ENCODE results near the gene SORCS2.

Gene SORCS2

GRCh38 chr4:7750523-7750922 lies 558.2 kb downstream of the SORCS2 start:
- no peak for DNase-seq (ENCODE audit: low read depth)

DNA sequence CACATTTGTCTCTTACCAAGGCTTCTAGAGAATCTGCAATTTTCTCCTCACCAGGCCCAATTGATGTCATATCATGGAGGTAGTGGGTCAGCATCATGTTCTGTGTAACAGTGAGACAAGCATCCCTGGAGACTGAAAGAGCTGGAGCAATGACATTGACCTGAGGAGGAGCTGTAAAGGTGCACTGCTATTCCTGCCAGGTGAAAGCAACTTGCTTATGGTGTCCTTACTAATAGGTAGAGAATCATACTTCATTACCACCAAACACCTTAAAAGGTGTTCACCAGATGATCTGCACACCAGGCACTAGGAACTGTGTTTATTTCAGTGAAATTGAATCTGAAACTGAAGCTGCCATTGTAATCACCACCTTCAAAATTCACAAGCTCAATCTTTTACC lies 558.6 kb downstream of the SORCS2 start:
- DNase-seq (ENCODE audit: low read depth): no peak

DNA sequence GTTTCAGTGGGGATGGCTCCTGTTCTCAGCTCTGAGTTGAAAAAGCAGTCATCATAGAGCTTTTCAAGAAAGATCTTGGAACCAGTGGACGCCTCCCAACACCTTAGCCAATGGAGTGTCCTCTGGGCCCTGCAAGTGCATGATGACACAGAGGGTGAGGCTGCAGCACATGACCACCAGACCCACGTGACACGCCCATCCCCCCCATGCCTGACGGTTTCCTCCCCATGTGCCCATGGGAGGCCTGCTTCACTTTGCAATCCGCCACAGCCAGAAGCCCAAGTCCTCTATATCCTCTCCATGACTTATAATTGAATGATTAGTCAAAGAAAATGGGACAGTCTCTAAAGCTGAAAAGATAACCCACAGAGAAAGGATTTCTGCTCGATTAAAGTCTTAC lies 560.3 kb downstream of the SORCS2 start:
- no peak for DNase-seq (ENCODE audit: low read depth)

- DNase-seq (ENCODE audit: low read depth): peak; percentile 47
Measured at GRCh38 chr4:7753271-7753670, 560.9 kb downstream of the SORCS2 start.

- peak; percentile 20 for DNase-seq (ENCODE audit: low read depth)
Measured at GRCh38 chr4:7753931-7754465, 561.7 kb downstream of the SORCS2 start.

DNA sequence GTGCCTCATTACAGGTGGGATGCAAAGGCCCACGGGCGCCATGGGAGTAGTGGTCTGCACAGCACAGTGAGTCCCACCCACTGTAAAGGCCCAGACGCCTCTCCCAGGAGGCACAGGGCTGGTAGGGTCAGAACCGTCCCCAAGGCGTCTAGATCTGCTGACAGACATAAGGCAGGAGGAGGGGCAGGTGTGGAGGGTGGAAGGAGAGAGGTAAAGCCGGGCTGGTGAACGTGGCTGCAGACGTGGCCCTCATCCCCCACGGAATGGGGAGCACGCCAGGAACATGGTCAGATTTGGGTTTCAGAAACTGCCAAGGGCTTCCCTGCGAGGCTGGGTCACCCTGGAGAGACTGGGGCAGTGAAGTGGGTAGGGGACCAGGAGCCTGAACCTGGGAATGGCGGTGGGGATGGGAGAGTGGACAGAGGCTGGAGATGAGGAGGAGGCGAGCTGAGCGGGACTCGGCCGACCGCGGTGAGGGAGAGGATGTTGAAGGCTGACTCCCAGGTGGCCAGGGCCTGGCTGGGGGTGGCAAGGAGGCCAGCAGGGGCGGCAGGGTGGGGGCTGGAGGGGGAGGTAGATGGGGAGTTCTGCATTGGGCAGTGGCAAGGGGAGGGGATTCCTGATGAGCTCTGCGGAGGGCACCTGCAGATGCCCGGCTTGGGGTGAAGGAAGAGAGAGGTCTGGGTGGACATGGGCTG lies 562.4 kb downstream of the SORCS2 start:
- DNase-seq (ENCODE audit: low read depth): no peak

DNA sequence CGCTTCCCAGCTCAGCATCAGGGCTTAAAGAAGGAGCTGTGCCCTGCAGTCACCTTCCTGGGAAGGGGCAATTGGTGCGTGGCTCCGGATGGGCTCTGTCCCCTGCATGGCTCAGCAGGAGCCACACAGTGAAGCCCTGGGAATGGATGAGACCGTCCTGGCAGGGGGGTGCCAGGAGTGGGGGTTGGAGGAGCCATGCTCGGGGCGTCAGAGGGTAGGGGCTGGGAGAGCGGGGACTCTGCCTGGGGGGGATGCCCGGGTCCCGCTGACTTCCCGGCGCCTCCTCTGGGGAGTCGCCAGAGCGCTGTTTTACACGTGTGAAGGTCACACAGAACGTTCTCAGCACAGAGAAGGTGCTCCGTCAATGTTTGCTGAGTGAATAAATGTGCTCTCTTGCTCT lies 563.2 kb downstream of the SORCS2 start:
- no peak for DNase-seq (ENCODE audit: low read depth)

- DNase-seq (ENCODE audit: low read depth): no peak
Measured at GRCh38 chr4:7756071-7756470, 563.7 kb downstream of the SORCS2 start.

- peak; percentile 48 for DNase-seq (ENCODE audit: low read depth)
Measured at GRCh38 chr4:7756561-7757355, 564.4 kb downstream of the SORCS2 start.

- DNase-seq (ENCODE audit: low read depth): no peak
Measured at GRCh38 chr4:7757501-7758471, 565.4 kb downstream of the SORCS2 start.

DNA sequence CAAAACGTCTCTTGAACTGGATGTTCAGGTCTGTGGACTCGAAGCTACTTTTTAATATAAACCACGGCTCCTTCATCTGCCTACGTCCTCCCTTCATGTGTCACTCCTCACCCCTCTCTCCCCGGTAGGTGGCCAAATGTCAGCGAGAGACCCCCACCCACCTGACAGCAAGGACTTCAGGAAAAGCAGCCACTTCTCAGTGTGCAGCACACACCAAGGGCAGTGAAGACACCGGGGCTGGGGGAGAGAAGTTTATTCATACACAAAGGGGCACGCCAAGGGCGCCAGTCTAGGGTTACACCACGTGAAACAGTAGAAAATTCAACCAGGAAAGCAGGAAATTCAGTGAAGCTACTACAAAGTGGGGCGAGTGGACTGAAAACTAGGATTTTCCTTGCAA lies 566.1 kb downstream of the SORCS2 start:
- no peak for DNase-seq (ENCODE audit: low read depth)

DNA sequence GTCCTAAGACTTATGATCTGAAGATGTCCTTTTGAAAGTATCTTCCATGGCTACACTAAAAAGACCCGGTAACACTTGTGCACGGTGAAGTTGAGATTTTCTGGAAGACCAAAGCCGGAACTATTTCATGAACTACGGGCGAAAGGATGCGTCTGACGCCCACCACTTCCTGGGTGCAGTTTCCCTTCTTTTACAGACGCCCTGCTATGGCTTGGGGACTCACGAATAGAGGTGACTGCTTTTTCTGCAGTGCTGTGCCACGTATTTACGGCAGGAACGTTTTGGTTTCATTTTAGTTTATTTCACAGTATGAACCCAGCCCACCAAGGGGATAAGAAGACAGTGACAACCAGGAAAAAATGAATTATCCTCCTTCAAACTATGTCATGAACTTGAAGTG lies 566.9 kb downstream of the SORCS2 start:
- DNase-seq (ENCODE audit: low read depth): no peak

GRCh38 chr4:7759635-7760034 lies 567.3 kb downstream of the SORCS2 start:
- DNase-seq (ENCODE audit: low read depth): no peak

GRCh38 chr4:7760228-7760627 lies 567.9 kb downstream of the SORCS2 start:
- no peak for DNase-seq (ENCODE audit: low read depth)

GRCh38 chr4:7760706-7761105 lies 568.4 kb downstream of the SORCS2 start:
- no peak for DNase-seq (ENCODE audit: low read depth)

GRCh38 chr4:7761312-7761711 lies 569.0 kb downstream of the SORCS2 start:
- no peak for DNase-seq (ENCODE audit: low read depth)

GRCh38 chr4:7761720-7762119 lies 569.4 kb downstream of the SORCS2 start:
- DNase-seq (ENCODE audit: low read depth): peak; percentile 51

DNA sequence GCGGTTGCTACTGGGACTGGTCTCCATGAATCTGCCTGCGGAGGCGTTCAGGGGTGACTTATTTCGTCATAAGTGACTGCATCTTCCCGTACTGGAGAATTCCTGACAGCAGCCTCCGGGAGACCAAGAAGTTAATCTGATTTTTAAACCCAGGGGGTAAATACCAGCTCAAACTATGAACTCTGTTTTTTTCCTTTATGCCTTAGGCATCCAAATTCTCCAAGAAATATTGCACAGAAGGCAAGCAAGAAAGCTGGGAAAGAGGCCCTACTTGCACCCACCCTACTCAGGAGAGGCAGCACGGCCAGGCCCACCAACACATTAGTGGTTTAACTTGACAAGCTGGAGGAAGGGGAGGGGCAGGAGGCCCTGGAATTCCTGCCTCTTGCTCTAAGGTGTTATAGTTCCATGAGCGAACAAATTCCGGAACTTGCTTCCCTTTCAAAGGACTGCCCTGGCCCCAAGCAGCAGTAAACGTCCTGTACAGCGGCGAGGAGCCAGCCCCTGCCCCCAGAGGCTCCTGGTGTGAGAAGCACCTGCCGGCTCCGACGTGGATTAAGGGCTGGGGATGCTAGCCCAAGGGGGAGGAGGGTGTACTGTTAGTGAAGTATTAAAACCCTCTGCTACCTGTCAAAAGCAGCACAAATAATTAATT lies 570.2 kb downstream of the SORCS2 start:
- no peak for DNase-seq (ENCODE audit: low read depth)

- DNase-seq (ENCODE audit: low read depth): no peak
Measured at GRCh38 chr4:7763106-7763505, 570.8 kb downstream of the SORCS2 start.

DNA sequence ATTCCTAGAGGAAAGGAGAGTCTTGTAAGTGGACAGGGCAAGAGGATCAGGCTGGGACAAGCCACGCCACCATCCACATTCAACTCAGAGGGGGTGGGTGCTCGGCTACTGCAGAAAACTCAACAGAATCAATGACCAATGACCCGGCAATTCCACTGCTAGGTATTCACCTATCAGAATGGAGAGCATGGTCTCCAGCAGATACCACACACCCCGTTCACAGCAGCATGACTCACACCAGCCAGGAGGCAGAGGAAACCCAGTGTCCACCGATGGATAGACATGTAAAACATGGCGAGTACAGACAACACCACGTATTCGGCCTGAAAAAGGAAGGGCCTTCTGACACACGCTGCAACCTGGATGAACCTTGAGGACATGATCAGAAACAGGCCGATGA lies 571.5 kb downstream of the SORCS2 start:
- peak; percentile 68 for DNase-seq (ENCODE audit: low read depth)

- DNase-seq (ENCODE audit: low read depth): no peak
Measured at GRCh38 chr4:7764466-7764865, 572.1 kb downstream of the SORCS2 start.

DNA sequence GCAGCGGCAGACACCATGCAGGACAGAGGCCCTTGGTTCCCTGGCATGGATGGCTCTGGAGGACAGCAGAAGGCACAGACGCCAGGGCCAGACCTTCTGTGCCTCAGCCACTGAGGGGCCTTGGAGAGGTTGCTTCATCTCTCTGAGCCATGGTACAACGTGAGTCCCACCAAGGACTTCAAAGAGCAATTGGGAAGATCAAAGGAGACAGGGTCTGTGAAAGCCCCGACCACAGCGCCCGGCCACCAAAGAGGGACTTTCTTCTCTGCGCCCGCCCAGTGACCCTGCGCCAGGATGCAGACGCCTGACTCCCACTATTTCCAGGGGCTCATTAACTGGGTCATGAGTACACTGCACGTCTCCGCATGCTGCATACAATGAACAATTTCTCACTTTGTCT lies 573.3 kb downstream of the SORCS2 start:
- DNase-seq (ENCODE audit: low read depth): no peak

Measured in amniotic epithelial cell (primary cell).